HG03108 (cell line): ENCODE results near the gene SRRM3.
"Not testable (repeated sequence)": the region's sequence is repeated elsewhere in the genome, so short reads cannot be mapped to it uniquely, and the experiment has no call there.

Experiments used
- ATAC-seq: cut with Tn5 transposase; IDR thresholded peaks from one replicate; pipeline ENCODE4 v1.9.1; 2021; ENCODE audit warnings: moderate library complexity; ENCODE audit not compliant: unreplicated experiment

SRRM3 gene

GRCh38 chr7:76285604-76286374, 84.1 kb downstream of the SRRM3 start:
- ATAC-seq, result no peak

GRCh38 chr7:76286842-76287403, 85.2 kb downstream of the SRRM3 start:
- ATAC-seq, result no peak

- ATAC-seq, result not testable (repeated sequence)
These were observed 89.2 kb downstream of the SRRM3 start for GRCh38 chr7:76290847-76291350.

GRCh38 chr7:76291351-76292212, 89.9 kb downstream of the SRRM3 start:
- peak; percentile 72 for ATAC-seq

- peak; percentile 10 for ATAC-seq
These were observed 90.5 kb downstream of the SRRM3 start for GRCh38 chr7:76292213-76292573.

GRCh38 chr7:76292911-76293310, 91.2 kb downstream of the SRRM3 start:
- ATAC-seq, result not testable (repeated sequence)

- ATAC-seq, result no peak
These were observed 91.8 kb downstream of the SRRM3 start for GRCh38 chr7:76293407-76293901.

- peak; percentile 52 for ATAC-seq
These were observed 92.8 kb downstream of the SRRM3 start for GRCh38 chr7:76294344-76295024.

- ATAC-seq, result no peak
These were observed 95.3 kb downstream of the SRRM3 start for GRCh38 chr7:76296743-76297740.

GRCh38 chr7:76300166-76300731, 98.6 kb downstream of the SRRM3 start:
- ATAC-seq, result no peak

GRCh38 chr7:76301000-76301399, 99.3 kb downstream of the SRRM3 start:
- ATAC-seq, result no peak

- ATAC-seq, result peak; percentile 48
These were observed 100.9 kb downstream of the SRRM3 start, which contains the start of gene HSPB1 for GRCh38 chr7:76302347-76303201. Gene HSPB1 (plus strand): TSS chr7:76302673. CDS start chr7:76302713, 40 bp downstream.

- ATAC-seq, result peak; percentile 33
These were observed 101.8 kb downstream of the SRRM3 start for GRCh38 chr7:76303202-76304147.

- ATAC-seq, result no peak
These were observed 103.2 kb downstream of the SRRM3 start for GRCh38 chr7:76304888-76305375.

- ATAC-seq, result not testable (repeated sequence)
These were observed 107.2 kb downstream of the SRRM3 start for GRCh38 chr7:76308874-76309273.

- ATAC-seq, result not testable (repeated sequence)
These were observed 107.8 kb downstream of the SRRM3 start for GRCh38 chr7:76309341-76310101.
